Ascending aorta (tissue), 2 donors: Measurements from ENCODE around the gene ARSI. TPM values are rescaled to one million over a fixed set of nuclear protein-coding genes. Genes with fewer than 3 reads are reported as not detected.

Experiments
- DNase-seq, 2 donors: peaks; one replicate each; pipeline ENCODE4 v3.0.0-alpha.2; 2019; ENCODE audit warnings: low spot score in 2 of 2
- H3K27ac ChIP-seq, 2 donors: fragments of 200-600 bp; sonication (generic); one replicate each; pipeline ENCODE4 v1.5.1; 2016 to 2017; ENCODE audit warnings: mild to moderate bottlenecking in 1 of 2
- H3K27me3 ChIP-seq: fragments of 200-600 bp; sonication (generic); one replicate; pipeline ENCODE4 v1.5.1; 2017
- H3K36me3 ChIP-seq, 2 donors: fragments of 200-600 bp; sonication (generic); one replicate each; pipeline ENCODE4 v1.5.1; 2016
- H3K4me1 ChIP-seq, 2 donors: fragments of 200-600 bp; sonication (generic); one replicate each; pipeline ENCODE4 v1.5.1; 2016 to 2017; ENCODE audit warnings: mild to moderate bottlenecking in 1 of 2
- H3K4me3 ChIP-seq, 2 donors: fragments of 200-600 bp; sonication (generic); one replicate each; pipeline ENCODE4 v1.5.1; 2016 to 2017; ENCODE audit warnings: mild to moderate bottlenecking in 1 of 2
- H3K9me3 ChIP-seq, 2 donors: fragments of 200-600 bp; sonication (generic); one replicate each; pipeline ENCODE4 v1.5.1; 2016
- CTCF ChIP-seq, 3 experiments: fragments of 200-600 bp in 2 of 3; fragments of 450-650 bp in 1 of 3; sonication (generic) in 2 of 3; IDR thresholded peaks; one replicate each; pipeline ENCODE4 v1.5.1; 2016 to 2019; ENCODE audit warnings: antibody characterized with exemption in 3 of 3, mild to moderate bottlenecking in 1 of 3, moderate library complexity in 1 of 3
- intact Hi-C: fragments of 100-400 bp; cut with DNase I; formaldehyde crosslinking; loops from one replicate; pipeline ENCODE4 v1.15.1; 2023
- total RNA-seq: library from RNA; depleted of rRNA; stranded (reverse); fragments of >200 nt; gene quantifications from one replicate; pipeline ENCODE4 v1.1.0, GENCODE V29; 2016

Gene ARSI
- total RNA-seq, 1 donor from 2014 or later = not detected

- Histone ChIP-seq H3K4me1 (peaks cover 6 to 8% of the 10 kb centered on the region in 2 donors), H3K27ac (no peak overlapping the region), H3K36me3 (no peaks in the 10 kb centered on the region), H3K27me3 (no peaks in the 10 kb centered on the region), H3K9me3 (no peaks in the 10 kb centered on the region), H3K4me3 (no peak overlapping the region)
- intact Hi-C loops = no loop called here
- DNase-seq = no peak
- TF ChIP-seq CTCF (IDR thresholded peaks at IDR 0.05) = no peak
Measured at GRCh38 chr5:150305557-150305956, 2.9 kb upstream of the ARSI start.

GRCh38 chr5:150305095-150305494 is 2.4 kb upstream of the ARSI start:
- H3K4me1 ChIP-seq = peaks cover 6 to 8% of the 10 kb centered on the region in 2 donors
- DNase-seq = no peak
- TF ChIP-seq CTCF (IDR thresholded peaks at IDR 0.05) = no peak
- no peak overlapping the region for H3K4me3 ChIP-seq
- H3K9me3 ChIP-seq = no peaks in the 10 kb centered on the region
- intact Hi-C loops = no loop called here
- H3K27ac ChIP-seq = no peak overlapping the region
- no peaks in the 10 kb centered on the region for H3K36me3 ChIP-seq
- no peaks in the 10 kb centered on the region for H3K27me3 ChIP-seq

GRCh38 chr5:150304481-150305081 is 1.9 kb upstream of the ARSI start:
- no peak for DNase-seq
- peaks cover 6 to 8% of the 10 kb centered on the region in 2 donors for H3K4me1 ChIP-seq
- TF ChIP-seq CTCF (IDR thresholded peaks at IDR 0.05) = no peak
- no peak overlapping the region for H3K27ac ChIP-seq
- no peaks in the 10 kb centered on the region for H3K9me3 ChIP-seq
- no peaks in the 10 kb centered on the region for H3K36me3 ChIP-seq
- no peak overlapping the region for H3K4me3 ChIP-seq
- no peaks in the 10 kb centered on the region for H3K27me3 ChIP-seq
- intact Hi-C loops = no loop called here

- Histone ChIP-seq H3K27me3 (no peaks in the 10 kb centered on the region), H3K9me3 (no peaks in the 10 kb centered on the region), H3K4me1 (peaks cover 6 to 8% of the 10 kb centered on the region in 2 donors), H3K27ac (no peak overlapping the region), H3K36me3 (no peaks in the 10 kb centered on the region), H3K4me3 (no peak overlapping the region)
- no peak for TF ChIP-seq CTCF (IDR thresholded peaks at IDR 0.05)
- DNase-seq = no peak
- intact Hi-C loops = no loop called here
Measured at GRCh38 chr5:150303660-150304386, 1.1 kb upstream of the ARSI start.

- intact Hi-C loops = no loop called here
- Histone ChIP-seq H3K36me3 (no peaks in the 10 kb centered on the region), H3K4me3 (peak overlapping the region; percentile 46 to 60), H3K4me1 (peaks cover 6 to 8% of the 10 kb centered on the region in 2 donors), H3K27ac (peak overlapping the region in 1 of 2 donors; percentile 33), H3K27me3 (no peaks in the 10 kb centered on the region), H3K9me3 (no peaks in the 10 kb centered on the region)
- peak in 1 of 2 donors; percentile 72 for DNase-seq
- TF ChIP-seq CTCF (IDR thresholded peaks at IDR 0.05) = no peak
Measured at GRCh38 chr5:150303070-150303615, 438 bp upstream of the ARSI start.
